Naive thymus-derived CD8-positive, alpha-beta T cell (primary cell): ENCODE measurements around the gene TRPT1. TPM values are rescaled to one million over a fixed set of nuclear protein-coding genes. Genes with fewer than 3 reads are reported as not detected.
"Not testable (repeated sequence)": the region's sequence is repeated elsewhere in the genome, so short reads cannot be mapped to it uniquely, and the experiment has no call there.

Experiments
- ATAC-seq, 2 donors: fragments of 150-1000 bp; cut with Tn5 transposase in 1 of 2; sonication (Bioruptor Pico), chemical (Tn5 transposase) in 1 of 2; 1 replicate in 1 of 2; 2 replicates in 1 of 2; pipeline ENCODE4 v1.10.0; 2021; ENCODE audit warnings: mild to moderate bottlenecking in 2 of 2, moderate library complexity in 2 of 2
- POLR2A ChIA-PET: fragments of 350-600 bp; sonication (Branson Sonifier 250); formaldehyde crosslinking; loops from one replicate; lab custom pipeline; 2021; ENCODE audit warnings: antibody characterized with exemption; lab: Charles Lee
- DNase-seq, 10 donors: peaks; one replicate each; pipeline versions ENCODE4 v3.0.0 to v3.0.0-alpha.2; 2020 to 2022
- H3K27ac Mint-ChIP-seq, 10 donors: one replicate each; pipeline ENCODE4 v1.8.0; 2020 to 2022; ENCODE audit warnings: mild to moderate bottlenecking in 10 of 10, mixed read lengths in 10 of 10, moderate library complexity in 4 of 10, inconsistent platforms in 1 of 10
- H3K27me3 Mint-ChIP-seq, 5 donors: one replicate each; pipeline ENCODE4 v1.8.0; 2021 to 2022; ENCODE audit warnings: mixed read lengths in 5 of 5
- H3K36me3 Mint-ChIP-seq, 3 donors: one replicate each; pipeline ENCODE4 v1.8.0; 2020 to 2022; ENCODE audit warnings: mixed read lengths in 3 of 3, mild to moderate bottlenecking in 2 of 3, inconsistent platforms in 1 of 3
- H3K4me1 Mint-ChIP-seq, 4 donors: one replicate each; pipeline ENCODE4 v1.8.0; 2021 to 2022; ENCODE audit warnings: mixed read lengths in 4 of 4
- H3K4me3 Mint-ChIP-seq, 10 donors: one replicate each; pipeline ENCODE4 v1.8.0; 2020 to 2022; ENCODE audit warnings: mild to moderate bottlenecking in 10 of 10, mixed read lengths in 10 of 10, moderate library complexity in 6 of 10, inconsistent platforms in 1 of 10
- H3K9me3 Mint-ChIP-seq, 9 donors: one replicate each; pipeline ENCODE4 v1.8.0; 2020 to 2022; ENCODE audit warnings: mixed read lengths in 9 of 9, mild to moderate bottlenecking in 3 of 9, inconsistent platforms in 1 of 9, moderate library complexity in 1 of 9
- polyA plus RNA-seq, 3 donors: library from polyadenylated mRNA; unstranded; fragments of 300-500 nt; fragmentation: Illumina TruSeq; gene quantifications; one replicate each; pipeline ENCODE4 v1.2.3, GENCODE V29; 2021
- total RNA-seq, 8 experiments: library from RNA in 2 of 8; stranded (reverse) in 2 of 8; gene quantifications; one replicate each; pipeline ENCODE4 v1.2.3 and lab custom pipeline; 2021 to 2026

The TRPT1 gene
- total and polyA plus RNA-seq, 5 experiments from 2014 or later, result 40.2 to 54.2 (median 47.2) TPM

GRCh38 chr11:64248578-64248977, 22.6 kb upstream of the TRPT1 start:
- POLR2A ChIA-PET, result interaction anchor here (8.4 to 13.8 kb wide), 3 partner anchors 21 to 43 kb away, joined by 101 to 176 read pairs (median 113); partner anchors contain the start of genes FERMT3, NUDT22 and TRPT1
- no peaks in the 10 kb centered on the region for H3K36me3 Mint-ChIP-seq
- no peaks in the 10 kb centered on the region for H3K27me3 Mint-ChIP-seq
- H3K4me3 Mint-ChIP-seq, result peak overlapping the region in 7 of 10 donors; percentile 20 to 92 (median 79)
- ATAC-seq, result no peak
- no peak for DNase-seq
- H3K4me1 Mint-ChIP-seq, result peaks cover 16 to 47% (median 42%) of the 10 kb centered on the region in 4 donors
- no peaks in the 10 kb centered on the region for H3K9me3 Mint-ChIP-seq
- H3K27ac Mint-ChIP-seq, result no peak overlapping the region

GRCh38 chr11:64247729-64248531, 21.9 kb upstream of the TRPT1 start:
- Mint-ChIP-seq H3K27ac (peak overlapping the region in 8 of 10 donors; percentile 27 to 75 (median 71)), H3K27me3 (no peaks in the 10 kb centered on the region), H3K9me3 (no peaks in the 10 kb centered on the region), H3K36me3 (peaks cover 0 to 2% (median 0%) of the 10 kb centered on the region in 3 donors), H3K4me3 (peak overlapping the region; percentile 65 to 92 (median 78)), H3K4me1 (peaks cover 19 to 51% (median 47%) of the 10 kb centered on the region in 4 donors)
- no peak for ATAC-seq
- no peak for DNase-seq
- POLR2A ChIA-PET, result interaction anchor here (1.0 to 13.8 kb wide), 8 partner anchors 9 to 274 kb away, joined by 3 to 176 read pairs (median 55); partner anchors contain the start of genes BAD, COX8A, DNAJC4 and FERMT3

- ATAC-seq (peak; percentile 65 to 69), DNase-seq (peak; percentile 57 to 87 (median 71))
- Mint-ChIP-seq H3K36me3 (peaks cover 0 to 2% (median 0%) of the 10 kb centered on the region in 3 donors), H3K4me1 (peaks cover 18 to 53% (median 48%) of the 10 kb centered on the region in 4 donors), H3K9me3 (no peaks in the 10 kb centered on the region), H3K27ac (peak within 1 kb of the TSS; percentile 13 to 93 (median 82)), H3K27me3 (no peaks in the 10 kb centered on the region), H3K4me3 (peak within 1 kb of the TSS; percentile 79 to 92 (median 88))
- POLR2A ChIA-PET, result interaction anchor here (0.7 to 13.8 kb wide), 12 partner anchors 10 to 273 kb away, joined by 3 to 176 read pairs (median 16); partner anchors contain the start of genes BAD, COX8A, DNAJC4 and ESRRA
These were observed 21.1 kb upstream of the TRPT1 start, which contains the start of gene PPP1R14B for GRCh38 chr11:64246871-64247728. Gene PPP1R14B (minus strand): TSS chr11:64246943. CDS start chr11:64246673, 270 bp downstream.

- peak overlapping the region in 2 of 10 donors; percentile 73 to 89 for H3K27ac Mint-ChIP-seq
- peaks cover 14 to 49% (median 45%) of the 10 kb centered on the region in 4 donors for H3K4me1 Mint-ChIP-seq
- ATAC-seq, result peak; percentile 24 to 28
- not testable (repeated sequence) for H3K27me3 Mint-ChIP-seq, H3K9me3 Mint-ChIP-seq, H3K36me3 Mint-ChIP-seq
- DNase-seq, result peak in 2 of 10 donors; percentile 35 to 36
- H3K4me3 Mint-ChIP-seq, result peak overlapping the region in 9 of 10 donors; percentile 78 to 92 (median 88)
- POLR2A ChIA-PET, result interaction anchor here (0.7 to 13.8 kb wide), 14 partner anchors 13 to 1520 kb away, joined by 3 to 176 read pairs (median 8); partner anchors contain the start of genes BAD, COX8A, DNAJC4 and ESRRA
These were observed 20.6 kb upstream of the TRPT1 start for GRCh38 chr11:64246621-64246870.

GRCh38 chr11:64245797-64246620, 20.0 kb upstream of the TRPT1 start:
- peaks cover 0 to 2% (median 0%) of the 10 kb centered on the region in 3 donors for H3K36me3 Mint-ChIP-seq
- no peaks in the 10 kb centered on the region for H3K27me3 Mint-ChIP-seq
- no peaks in the 10 kb centered on the region for H3K9me3 Mint-ChIP-seq
- peak in 8 of 10 donors; percentile 27 to 76 (median 44) for DNase-seq
- peaks cover 16 to 49% (median 46%) of the 10 kb centered on the region in 4 donors for H3K4me1 Mint-ChIP-seq
- peak overlapping the region; percentile 79 to 92 (median 88) for H3K4me3 Mint-ChIP-seq
- peak in 1 of 2 donors; percentile 0 for ATAC-seq
- POLR2A ChIA-PET, result interaction anchor here (0.7 to 13.8 kb wide), 20 partner anchors 8 to 1519 kb away, joined by 3 to 176 read pairs (median 4); partner anchors contain the start of genes BAD, COX8A, DNAJC4 and ESRRA
- H3K27ac Mint-ChIP-seq, result peak overlapping the region in 9 of 10 donors; percentile 28 to 93 (median 83)

GRCh38 chr11:64245401-64245796, 19.4 kb upstream of the TRPT1 start:
- POLR2A ChIA-PET, result interaction anchor here (0.6 to 13.8 kb wide), 16 partner anchors 9 to 694 kb away, joined by 3 to 176 read pairs (median 6); partner anchors contain the start of genes BAD, DNAJC4, FERMT3 and GPR137
- H3K36me3 Mint-ChIP-seq, result peaks cover 0 to 2% (median 0%) of the 10 kb centered on the region in 3 donors
- no peaks in the 10 kb centered on the region for H3K27me3 Mint-ChIP-seq
- peak overlapping the region in 9 of 10 donors; percentile 57 to 93 (median 80) for H3K27ac Mint-ChIP-seq
- no peak for ATAC-seq
- H3K9me3 Mint-ChIP-seq, result no peaks in the 10 kb centered on the region
- peak overlapping the region; percentile 79 to 92 (median 88) for H3K4me3 Mint-ChIP-seq
- H3K4me1 Mint-ChIP-seq, result peaks cover 18 to 49% (median 47%) of the 10 kb centered on the region in 4 donors
- peak in 1 of 10 donors; percentile 52 for DNase-seq

GRCh38 chr11:64244966-64245365, 19.0 kb upstream of the TRPT1 start:
- H3K4me1 Mint-ChIP-seq, result peaks cover 19 to 52% (median 50%) of the 10 kb centered on the region in 4 donors
- peaks cover 0 to 2% (median 0%) of the 10 kb centered on the region in 3 donors for H3K36me3 Mint-ChIP-seq
- DNase-seq (no peak), ATAC-seq (no peak)
- POLR2A ChIA-PET, result interaction anchor here (0.6 to 13.8 kb wide), 17 partner anchors 9 to 693 kb away, joined by 3 to 176 read pairs (median 6); partner anchors contain the start of genes BAD, DNAJC4, FERMT3 and GPR137
- peak overlapping the region in 7 of 10 donors; percentile 27 to 93 (median 80) for H3K27ac Mint-ChIP-seq
- peak overlapping the region; percentile 44 to 92 (median 86) for H3K4me3 Mint-ChIP-seq
- no peaks in the 10 kb centered on the region for H3K27me3 Mint-ChIP-seq
- no peaks in the 10 kb centered on the region for H3K9me3 Mint-ChIP-seq

- ATAC-seq (no peak), DNase-seq (no peak)
- peaks cover 19 to 54% (median 50%) of the 10 kb centered on the region in 4 donors for H3K4me1 Mint-ChIP-seq
- H3K27ac Mint-ChIP-seq, result peak overlapping the region in 9 of 10 donors; percentile 11 to 86 (median 52)
- POLR2A ChIA-PET, result interaction anchor here (0.9 to 13.8 kb wide), 15 partner anchors 8 to 1403 kb away, joined by 3 to 176 read pairs (median 17); partner anchors contain the start of genes BAD, CATSPERZ, DNAJC4 and ESRRA
- peak overlapping the region in 7 of 10 donors; percentile 18 to 96 (median 62) for H3K4me3 Mint-ChIP-seq
- no peaks in the 10 kb centered on the region for H3K9me3 Mint-ChIP-seq
- H3K27me3 Mint-ChIP-seq, result no peaks in the 10 kb centered on the region
- peaks cover 0 to 2% (median 0%) of the 10 kb centered on the region in 3 donors for H3K36me3 Mint-ChIP-seq
These were observed 18.1 kb upstream of the TRPT1 start for GRCh38 chr11:64244107-64244506.

- Mint-ChIP-seq H3K4me3 (peak overlapping the region; percentile 42 to 96 (median 63)), H3K9me3 (no peaks in the 10 kb centered on the region), H3K27ac (peak overlapping the region in 8 of 10 donors; percentile 12 to 86 (median 64)), H3K27me3 (no peaks in the 10 kb centered on the region), H3K36me3 (peaks cover 0 to 3% (median 0%) of the 10 kb centered on the region in 3 donors), H3K4me1 (peaks cover 19 to 56% (median 52%) of the 10 kb centered on the region in 4 donors)
- DNase-seq (no peak), ATAC-seq (no peak)
- POLR2A ChIA-PET, result interaction anchor here (0.7 to 13.8 kb wide), 15 partner anchors 8 to 1402 kb away, joined by 3 to 176 read pairs (median 11); partner anchors contain the start of genes BAD, CATSPERZ, DNAJC4 and ESRRA
These were observed 17.4 kb upstream of the TRPT1 start for GRCh38 chr11:64243236-64243854.
